ENCODE measurements around the gene FBXW4.
"Not testable (repeated sequence)": the region's sequence is repeated elsewhere in the genome, so short reads cannot be mapped to it uniquely, and the experiment has no call there.

The FBXW4 gene

GRCh38 chr10:101615525-101616116 is 79.3 kb downstream of the FBXW4 start:
- no peak for DNase-seq

- DNase-seq: no peak
Observed at GRCh38 chr10:101614663-101615524, 80.1 kb downstream of the FBXW4 start.

- DNase-seq: no peak
Observed at GRCh38 chr10:101613646-101614045, 81.3 kb downstream of the FBXW4 start.

GRCh38 chr10:101612872-101613271 is 82.1 kb downstream of the FBXW4 start:
- no peak for DNase-seq

- DNase-seq: no peak
Observed at GRCh38 chr10:101612086-101612485, 82.9 kb downstream of the FBXW4 start.

- DNase-seq: peak; percentile 57
Observed at GRCh38 chr10:101611096-101611905, 83.7 kb downstream of the FBXW4 start.

- DNase-seq: peak; percentile 67
Observed at GRCh38 chr10:101609481-101609880, 85.5 kb downstream of the FBXW4 start.

GRCh38 chr10:101607124-101607523 is 87.8 kb downstream of the FBXW4 start:
- DNase-seq: no peak

- peak; percentile 79 for DNase-seq
Observed at GRCh38 chr10:101602761-101603398, 92.1 kb downstream of the FBXW4 start.

GRCh38 chr10:101601541-101601940 is 93.4 kb downstream of the FBXW4 start:
- DNase-seq: no peak

GRCh38 chr10:101597091-101597900 is 97.7 kb downstream of the FBXW4 start:
- DNase-seq: no peak

GRCh38 chr10:101595591-101596433 is 99.2 kb downstream of the FBXW4 start:
- DNase-seq: no peak

GRCh38 chr10:101593331-101593730 is 101.6 kb downstream of the FBXW4 start:
- not testable (repeated sequence) for DNase-seq

- peak; percentile 52 for DNase-seq
Observed at GRCh38 chr10:101588879-101589278, 106.1 kb downstream of the FBXW4 start.

GRCh38 chr10:101587725-101588653 is 107.0 kb downstream of the FBXW4 start, which contains the start of the genes DPCD and POLL:
Gene DPCD (plus strand): TSS chr10:101588321. CDS start chr10:101588337, 16 bp downstream.
Gene POLL (minus strand): TSS chr10:101588257. CDS start chr10:101587360, 897 bp downstream.
- peak; percentile 95 for DNase-seq

- no peak for DNase-seq
Observed at GRCh38 chr10:101585841-101586240, 109.1 kb downstream of the FBXW4 start.

GRCh38 chr10:101580486-101581399 is 114.2 kb downstream of the FBXW4 start:
- DNase-seq: no peak

GRCh38 chr10:101579516-101579870 is 115.5 kb downstream of the FBXW4 start:
- no peak for DNase-seq
